Lower leg skin (tissue), 4 donors: ENCODE results near the gene ADAMTS19. TPM values are rescaled to one million over a fixed set of nuclear protein-coding genes. Genes with fewer than 3 reads are reported as not detected.

Experiments
- DNase-seq, 2 donors: peaks; one replicate each; pipeline ENCODE4 v3.0.0-alpha.2; 2019; ENCODE audit warnings: low spot score in 2 of 2
- H3K4me3 ChIP-seq: fragments of 200-600 bp; sonication (generic); 2 replicates; pipeline ENCODE4 v1.5.1; 2017; ENCODE audit warnings: mild to moderate bottlenecking, low read depth; ENCODE audit not compliant: poor library complexity, severe bottlenecking
- CTCF ChIP-seq, 3 donors: fragments of 450-650 bp; IDR thresholded peaks; one replicate each; pipeline ENCODE4 v1.5.1; 2016; ENCODE audit warnings: antibody characterized with exemption in 3 of 3, mild to moderate bottlenecking in 3 of 3, moderate library complexity in 2 of 3
- POLR2A ChIP-seq, 2 donors: fragments of 450-650 bp; IDR thresholded peaks; one replicate each; pipeline ENCODE4 v1.6.1; 2016 to 2017; ENCODE audit warnings: antibody characterized with exemption in 2 of 2, mild to moderate bottlenecking in 1 of 2, moderate library complexity in 1 of 2
- WGBS, 2 donors: methylation state at CpG; one replicate each; pipeline ENCODE4 v1.1.5; 2018; 5-methylcytosine and 5-hydroxymethylcytosine counted together
- intact Hi-C: fragments of 100-400 bp; cut with DNase I; formaldehyde crosslinking; loops from one replicate; pipeline ENCODE4 v1.15.0; 2023; ENCODE audit warnings: low total_unique reads
- total RNA-seq, 4 donors: library from RNA; depleted of rRNA; stranded (reverse); fragments of >200 nt; gene quantifications; one replicate each; pipeline ENCODE4 v1.1.0, GENCODE V29; 2016

The ADAMTS19 gene
- total RNA-seq, 4 donors from 2014 or later, result 0.13 TPM; not detected in 3

GRCh38 chr5:129716651-129717050, 256.6 kb downstream of the ADAMTS19 start:
- TF ChIP-seq POLR2A (IDR thresholded peaks at IDR 0.05) (no peak), CTCF (IDR thresholded peaks at IDR 0.05) (no peak)
- WGBS, 2 donors, result 71 to 79% methylated on average over 5 of the region's 5 CpGs
- no peak for DNase-seq
- intact Hi-C loops, result no loop called here
- no peak overlapping the region for H3K4me3 ChIP-seq

- intact Hi-C loops, result no loop called here
- TF ChIP-seq CTCF (IDR thresholded peaks at IDR 0.05), result no peak
- no peak for TF ChIP-seq POLR2A (IDR thresholded peaks at IDR 0.05)
- H3K4me3 ChIP-seq, result no peak overlapping the region
- DNase-seq, result no peak
These were observed 257.7 kb downstream of the ADAMTS19 start for GRCh38 chr5:129717751-129718310.

- H3K4me3 ChIP-seq, result no peak overlapping the region
- no peak for TF ChIP-seq POLR2A (IDR thresholded peaks at IDR 0.05)
- DNase-seq, result no peak
- intact Hi-C loops, result no loop called here
- 45 to 57% methylated on average over 1 of the region's 1 CpG for WGBS, 2 donors
These were observed 258.5 kb downstream of the ADAMTS19 start for GRCh38 chr5:129718471-129719090.

- no peak overlapping the region for H3K4me3 ChIP-seq
- 46 to 52% methylated on average over 2 of the region's 2 CpGs for WGBS, 2 donors
- no peak for DNase-seq
- intact Hi-C loops, result no loop called here
- TF ChIP-seq POLR2A (IDR thresholded peaks at IDR 0.05) (no peak), CTCF (IDR thresholded peaks at IDR 0.05) (no peak)
These were observed 264.1 kb downstream of the ADAMTS19 start for GRCh38 chr5:129724222-129724621.

GRCh38 chr5:129724647-129725046, 264.5 kb downstream of the ADAMTS19 start:
- WGBS, 2 donors, result 79 to 86% methylated on average over 4 of the region's 4 CpGs
- intact Hi-C loops, result no loop called here
- no peak for DNase-seq
- TF ChIP-seq CTCF (IDR thresholded peaks at IDR 0.05) (no peak), POLR2A (IDR thresholded peaks at IDR 0.05) (no peak)
- no peak overlapping the region for H3K4me3 ChIP-seq

- intact Hi-C loops, result no loop called here
- DNase-seq, result no peak
- 62 to 73% methylated on average over 2 of the region's 2 CpGs for WGBS, 2 donors
- TF ChIP-seq CTCF (IDR thresholded peaks at IDR 0.05) (no peak), POLR2A (IDR thresholded peaks at IDR 0.05) (no peak)
- H3K4me3 ChIP-seq, result no peak overlapping the region
These were observed 279.7 kb downstream of the ADAMTS19 start for GRCh38 chr5:129739773-129740172.
